ENCODE measurements around the gene BCL11A. TPM values are rescaled to one million over a fixed set of nuclear protein-coding genes. Genes with fewer than 3 reads are reported as not detected.

The BCL11A gene
- total and polyA plus RNA-seq, 5 donors from 2014 or later, result 0.17 to 2.0 (median 0.30) TPM; not detected in 1

- Histone ChIP-seq H3K4me3 (ENCODE audit: low read depth, low read length) (no peak overlapping the region), H3K27ac (ENCODE audit: insufficient read depth, low read length, poor library complexity, severe bottlenecking) (no peak overlapping the region), H3K4me1 (ENCODE audit: control insufficient read depth, insufficient read depth, low read length, poor library complexity, severe bottlenecking) (no peaks in the 10 kb centered on the region), H3K27me3 (ENCODE audit: control insufficient read depth, insufficient read depth, low read length) (no peaks in the 10 kb centered on the region), H3K9me3 (ENCODE audit: control insufficient read depth in 2 of 2, low read length in 2 of 2) (no peaks in the 10 kb centered on the region), H3K36me3 (ENCODE audit: control insufficient read depth, insufficient read depth, low read length) (no peaks in the 10 kb centered on the region)
- no peak for DNase-seq
- H3K27me3 Mint-ChIP-seq, result peaks cover 9% of the 10 kb centered on the region
- H3K9me3 Mint-ChIP-seq, result peaks cover 0 to 1% (median 0%) of the 10 kb centered on the region in 7 donors
- no peak for ATAC-seq (ENCODE audit: low read depth in 2 of 2)
- H3K4me1 Mint-ChIP-seq, result no peaks in the 10 kb centered on the region
- H3K36me3 Mint-ChIP-seq, result no peaks in the 10 kb centered on the region
- no peak overlapping the region for H3K4me3 Mint-ChIP-seq
- H3K27ac Mint-ChIP-seq, result no peak overlapping the region
Measured at GRCh38 chr2:60463249-60463648, 90.2 kb downstream of the BCL11A start.

- Mint-ChIP-seq H3K36me3 (no peaks in the 10 kb centered on the region), H3K27ac (no peak overlapping the region), H3K4me1 (no peaks in the 10 kb centered on the region), H3K4me3 (no peak overlapping the region), H3K9me3 (peaks cover 0 to 1% (median 0%) of the 10 kb centered on the region in 7 donors), H3K27me3 (peaks cover 9% of the 10 kb centered on the region)
- H3K27me3 ChIP-seq (ENCODE audit: control insufficient read depth, insufficient read depth, low read length), result no peaks in the 10 kb centered on the region
- H3K27ac ChIP-seq (ENCODE audit: insufficient read depth, low read length, poor library complexity, severe bottlenecking), result no peak overlapping the region
- H3K4me3 ChIP-seq (ENCODE audit: low read depth, low read length), result no peak overlapping the region
- H3K9me3 ChIP-seq (ENCODE audit: control insufficient read depth in 2 of 2, low read length in 2 of 2), result no peaks in the 10 kb centered on the region
- no peaks in the 10 kb centered on the region for H3K36me3 ChIP-seq (ENCODE audit: control insufficient read depth, insufficient read depth, low read length)
- H3K4me1 ChIP-seq (ENCODE audit: control insufficient read depth, insufficient read depth, low read length, poor library complexity, severe bottlenecking), result no peaks in the 10 kb centered on the region
- ATAC-seq (ENCODE audit: low read depth in 2 of 2), result no peak
- no peak for DNase-seq
Measured at GRCh38 chr2:60461421-60462108, 91.9 kb downstream of the BCL11A start.

GRCh38 chr2:60460577-60461420 is 92.7 kb downstream of the BCL11A start:
- Mint-ChIP-seq H3K27me3 (peaks cover 9% of the 10 kb centered on the region), H3K36me3 (no peaks in the 10 kb centered on the region), H3K4me1 (no peaks in the 10 kb centered on the region), H3K9me3 (peaks cover 0 to 1% (median 0%) of the 10 kb centered on the region in 7 donors), H3K4me3 (no peak overlapping the region), H3K27ac (no peak overlapping the region)
- Histone ChIP-seq H3K36me3 (ENCODE audit: control insufficient read depth, insufficient read depth, low read length) (no peaks in the 10 kb centered on the region), H3K9me3 (ENCODE audit: control insufficient read depth in 2 of 2, low read length in 2 of 2) (no peaks in the 10 kb centered on the region), H3K4me3 (ENCODE audit: low read depth, low read length) (no peak overlapping the region), H3K27me3 (ENCODE audit: control insufficient read depth, insufficient read depth, low read length) (no peaks in the 10 kb centered on the region), H3K4me1 (ENCODE audit: control insufficient read depth, insufficient read depth, low read length, poor library complexity, severe bottlenecking) (no peaks in the 10 kb centered on the region), H3K27ac (ENCODE audit: insufficient read depth, low read length, poor library complexity, severe bottlenecking) (no peak overlapping the region)
- ATAC-seq (ENCODE audit: low read depth in 2 of 2) (no peak), DNase-seq (no peak)

GRCh38 chr2:60459851-60460250 is 93.6 kb downstream of the BCL11A start:
- DNase-seq (no peak), ATAC-seq (ENCODE audit: low read depth in 2 of 2) (no peak)
- H3K9me3 Mint-ChIP-seq, result peaks cover 0 to 1% (median 0%) of the 10 kb centered on the region in 7 donors
- H3K9me3 ChIP-seq (ENCODE audit: control insufficient read depth in 2 of 2, low read length in 2 of 2), result no peaks in the 10 kb centered on the region
- H3K4me1 ChIP-seq (ENCODE audit: control insufficient read depth, insufficient read depth, low read length, poor library complexity, severe bottlenecking), result no peaks in the 10 kb centered on the region
- H3K4me3 ChIP-seq (ENCODE audit: low read depth, low read length), result no peak overlapping the region
- H3K36me3 ChIP-seq (ENCODE audit: control insufficient read depth, insufficient read depth, low read length), result no peaks in the 10 kb centered on the region
- no peaks in the 10 kb centered on the region for H3K36me3 Mint-ChIP-seq
- peaks cover 9% of the 10 kb centered on the region for H3K27me3 Mint-ChIP-seq
- H3K4me1 Mint-ChIP-seq, result no peaks in the 10 kb centered on the region
- no peak overlapping the region for H3K27ac Mint-ChIP-seq
- H3K27me3 ChIP-seq (ENCODE audit: control insufficient read depth, insufficient read depth, low read length), result no peaks in the 10 kb centered on the region
- H3K4me3 Mint-ChIP-seq, result no peak overlapping the region
- no peak overlapping the region for H3K27ac ChIP-seq (ENCODE audit: insufficient read depth, low read length, poor library complexity, severe bottlenecking)

- Histone ChIP-seq H3K4me3 (ENCODE audit: low read depth, low read length) (no peak overlapping the region), H3K9me3 (ENCODE audit: control insufficient read depth in 2 of 2, low read length in 2 of 2) (no peaks in the 10 kb centered on the region), H3K27ac (ENCODE audit: insufficient read depth, low read length, poor library complexity, severe bottlenecking) (no peak overlapping the region), H3K4me1 (ENCODE audit: control insufficient read depth, insufficient read depth, low read length, poor library complexity, severe bottlenecking) (no peaks in the 10 kb centered on the region), H3K27me3 (ENCODE audit: control insufficient read depth, insufficient read depth, low read length) (no peaks in the 10 kb centered on the region), H3K36me3 (ENCODE audit: control insufficient read depth, insufficient read depth, low read length) (no peaks in the 10 kb centered on the region)
- Mint-ChIP-seq H3K27ac (no peak overlapping the region), H3K9me3 (peaks cover 0 to under 1% (median 0%) of the 10 kb centered on the region in 7 donors), H3K36me3 (no peaks in the 10 kb centered on the region), H3K4me3 (no peak overlapping the region), H3K4me1 (no peaks in the 10 kb centered on the region), H3K27me3 (peaks cover 4% of the 10 kb centered on the region)
- ATAC-seq (ENCODE audit: low read depth in 2 of 2) (no peak), DNase-seq (no peak)
Measured at GRCh38 chr2:60456115-60456770, 97.2 kb downstream of the BCL11A start.

- H3K9me3 ChIP-seq (ENCODE audit: control insufficient read depth in 2 of 2, low read length in 2 of 2), result no peaks in the 10 kb centered on the region
- H3K27me3 ChIP-seq (ENCODE audit: control insufficient read depth, insufficient read depth, low read length), result no peaks in the 10 kb centered on the region
Measured at GRCh38 chr2:60453872-60454271, 99.6 kb downstream of the BCL11A start.

GRCh38 chr2:60453301-60453700 is 100.2 kb downstream of the BCL11A start:
- H3K4me3 ChIP-seq (ENCODE audit: low read depth, low read length), result no peak overlapping the region
- H3K9me3 ChIP-seq (ENCODE audit: control insufficient read depth in 2 of 2, low read length in 2 of 2), result no peaks in the 10 kb centered on the region
- DNase-seq (no peak), ATAC-seq (ENCODE audit: low read depth in 2 of 2) (no peak)
- Mint-ChIP-seq H3K27me3 (peaks cover 4% of the 10 kb centered on the region), H3K27ac (no peak overlapping the region), H3K4me1 (no peaks in the 10 kb centered on the region), H3K36me3 (no peaks in the 10 kb centered on the region), H3K4me3 (no peak overlapping the region), H3K9me3 (no peaks in the 10 kb centered on the region)
- no peak overlapping the region for H3K27ac ChIP-seq (ENCODE audit: insufficient read depth, low read length, poor library complexity, severe bottlenecking)
- H3K4me1 ChIP-seq (ENCODE audit: control insufficient read depth, insufficient read depth, low read length, poor library complexity, severe bottlenecking), result no peaks in the 10 kb centered on the region
- no peaks in the 10 kb centered on the region for H3K27me3 ChIP-seq (ENCODE audit: control insufficient read depth, insufficient read depth, low read length)
- H3K36me3 ChIP-seq (ENCODE audit: control insufficient read depth, insufficient read depth, low read length), result no peaks in the 10 kb centered on the region

More at GRCh38 chr2:60453872-60454271, 99.6 kb downstream of the BCL11A start:
- no peak overlapping the region for H3K27ac ChIP-seq (ENCODE audit: insufficient read depth, low read length, poor library complexity, severe bottlenecking)
- no peak overlapping the region for H3K4me3 Mint-ChIP-seq
- no peaks in the 10 kb centered on the region for H3K4me1 ChIP-seq (ENCODE audit: control insufficient read depth, insufficient read depth, low read length, poor library complexity, severe bottlenecking)
- H3K4me3 ChIP-seq (ENCODE audit: low read depth, low read length), result no peak overlapping the region
- DNase-seq (no peak), ATAC-seq (ENCODE audit: low read depth in 2 of 2) (no peak)
- no peaks in the 10 kb centered on the region for H3K36me3 Mint-ChIP-seq
- H3K4me1 Mint-ChIP-seq, result no peaks in the 10 kb centered on the region
- H3K27ac Mint-ChIP-seq, result no peak overlapping the region
- H3K9me3 Mint-ChIP-seq, result no peaks in the 10 kb centered on the region
- H3K36me3 ChIP-seq (ENCODE audit: control insufficient read depth, insufficient read depth, low read length), result no peaks in the 10 kb centered on the region
- peaks cover 4% of the 10 kb centered on the region for H3K27me3 Mint-ChIP-seq

Data from CD4-positive, CD25-positive, alpha-beta regulatory T cell (primary cell).